ENCODE data around the gene SLC66A1. TPM values are rescaled to one million over a fixed set of nuclear protein-coding genes. Genes with fewer than 3 reads are reported as not detected.

Gene SLC66A1
- total RNA-seq, 6 experiments from 2014 or later, result 8.4 to 20.6 (median 11.2) TPM

- DNase-seq (no peak), ATAC-seq (no peak)
- no peaks in the 10 kb centered on the region for H3K27me3 ChIP-seq
- H3K36me3 ChIP-seq, result peaks cover 0 to 14% (median 0%) of the 10 kb centered on the region in 4 donors
- no peaks in the 10 kb centered on the region for H3K4me1 ChIP-seq
- 94% methylated on average over 8 of the region's 13 CpGs for WGBS (ENCODE audit: insufficient coverage, low coverage, low lambda C conversion rate, missing lambda C conversion rate)
- no peak for TF ChIP-seq POLR2A (IDR thresholded peaks at IDR 0.05)
- TF ChIP-seq, protein P1, sequence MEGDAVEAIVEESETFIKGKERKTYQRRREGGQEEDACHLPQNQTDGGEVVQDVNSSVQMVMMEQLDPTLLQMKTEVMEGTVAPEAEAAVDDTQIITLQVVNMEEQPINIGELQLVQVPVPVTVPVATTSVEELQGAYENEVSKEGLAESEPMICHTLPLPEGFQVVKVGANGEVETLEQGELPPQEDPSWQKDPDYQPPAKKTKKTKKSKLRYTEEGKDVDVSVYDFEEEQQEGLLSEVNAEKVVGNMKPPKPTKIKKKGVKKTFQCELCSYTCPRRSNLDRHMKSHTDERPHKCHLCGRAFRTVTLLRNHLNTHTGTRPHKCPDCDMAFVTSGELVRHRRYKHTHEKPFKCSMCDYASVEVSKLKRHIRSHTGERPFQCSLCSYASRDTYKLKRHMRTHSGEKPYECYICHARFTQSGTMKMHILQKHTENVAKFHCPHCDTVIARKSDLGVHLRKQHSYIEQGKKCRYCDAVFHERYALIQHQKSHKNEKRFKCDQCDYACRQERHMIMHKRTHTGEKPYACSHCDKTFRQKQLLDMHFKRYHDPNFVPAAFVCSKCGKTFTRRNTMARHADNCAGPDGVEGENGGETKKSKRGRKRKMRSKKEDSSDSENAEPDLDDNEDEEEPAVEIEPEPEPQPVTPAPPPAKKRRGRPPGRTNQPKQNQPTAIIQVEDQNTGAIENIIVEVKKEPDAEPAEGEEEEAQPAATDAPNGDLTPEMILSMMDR (IDR thresholded peaks at IDR 0.05), result no peak
- intact Hi-C loops (cut with DNase I), result no loop called here
- no peaks in the 10 kb centered on the region for H3K9me3 ChIP-seq
- no peak overlapping the region for H3K4me3 ChIP-seq
- no peak overlapping the region for H3K27ac ChIP-seq
These were observed 19.2 kb downstream of the SLC66A1 start for GRCh38 chr1:19331262-19331878.

- Histone ChIP-seq H3K27me3 (no peaks in the 10 kb centered on the region), H3K36me3 (peaks cover 0 to 9% (median 0%) of the 10 kb centered on the region in 4 donors), H3K4me1 (peaks cover 0 to 3% (median 0%) of the 10 kb centered on the region in 4 donors), H3K9me3 (no peaks in the 10 kb centered on the region), H3K27ac (no peak overlapping the region), H3K4me3 (no peak overlapping the region)
- DNase-seq (no peak), ATAC-seq (no peak)
- TF ChIP-seq, protein P1 (IDR thresholded peaks at IDR 0.05), result no peak
- TF ChIP-seq POLR2A (IDR thresholded peaks at IDR 0.05), result no peak
- 100% methylated on average over 1 of the region's 12 CpGs for WGBS (ENCODE audit: insufficient coverage, low coverage, low lambda C conversion rate, missing lambda C conversion rate)
- intact Hi-C loops (cut with DNase I), result no loop called here
These were observed 20.7 kb downstream of the SLC66A1 start for GRCh38 chr1:19332832-19333231.

DNA sequence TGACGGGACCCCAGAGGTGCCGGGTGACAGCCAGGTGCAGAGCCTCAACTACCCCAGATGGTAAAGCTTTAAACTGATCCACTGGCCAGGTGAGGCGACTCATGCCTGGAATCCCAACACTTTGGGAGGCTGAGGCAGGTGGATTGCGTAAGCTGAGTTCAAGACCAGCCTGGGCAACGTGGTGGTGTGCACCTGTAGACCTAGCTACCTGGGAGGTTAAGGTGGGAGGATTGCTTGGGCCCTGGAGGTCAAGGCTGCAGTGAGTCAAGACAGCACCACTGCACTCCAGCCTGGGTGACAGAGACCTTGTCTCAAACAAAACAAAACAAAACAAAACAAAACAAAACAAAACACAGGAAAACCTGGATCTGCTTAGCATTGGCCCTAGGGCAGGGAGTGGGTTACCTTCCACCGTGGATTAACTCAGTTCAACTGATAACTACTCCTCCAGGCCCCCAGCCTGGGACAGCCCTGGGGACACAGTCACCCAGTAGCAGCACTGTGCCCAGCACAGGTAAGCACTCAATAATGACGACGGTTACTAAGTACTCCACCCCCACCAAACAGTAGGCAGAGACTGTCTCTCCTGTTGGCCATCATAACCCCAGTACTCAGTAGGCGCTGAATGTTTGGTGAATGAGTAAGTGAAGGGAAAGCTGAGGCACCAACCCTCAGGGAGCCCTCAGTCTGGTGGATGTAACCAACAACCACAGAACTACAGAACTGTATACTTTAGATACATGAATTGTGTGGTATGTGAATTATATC lies 21.6 kb downstream of the SLC66A1 start:
- Histone ChIP-seq H3K27ac (no peak overlapping the region), H3K27me3 (no peaks in the 10 kb centered on the region), H3K4me3 (no peak overlapping the region), H3K4me1 (peaks cover 0 to 4% (median 0%) of the 10 kb centered on the region in 4 donors), H3K9me3 (no peaks in the 10 kb centered on the region), H3K36me3 (peaks cover 0 to under 1% (median 0%) of the 10 kb centered on the region in 4 donors)
- TF ChIP-seq, protein P1 (IDR thresholded peaks at IDR 0.05), result no peak
- TF ChIP-seq POLR2A (IDR thresholded peaks at IDR 0.05), result no peak
- intact Hi-C loops (cut with DNase I), result no loop called here
- ATAC-seq, result no peak
- 62% methylated on average over 5 of the region's 9 CpGs for WGBS (ENCODE audit: insufficient coverage, low coverage, low lambda C conversion rate, missing lambda C conversion rate)
- DNase-seq, result no peak

- ATAC-seq (peak in 1 of 4 donors; percentile 27), DNase-seq (no peak)
- peaks cover 0 to 5% (median 2%) of the 10 kb centered on the region in 4 donors for H3K4me1 ChIP-seq
- H3K27me3 ChIP-seq, result no peaks in the 10 kb centered on the region
- no peak overlapping the region for H3K4me3 ChIP-seq
- no peak overlapping the region for H3K27ac ChIP-seq
- H3K36me3 ChIP-seq, result no peaks in the 10 kb centered on the region
- H3K9me3 ChIP-seq, result no peaks in the 10 kb centered on the region
- TF ChIP-seq, protein P1 (IDR thresholded peaks at IDR 0.05), result no peak
- TF ChIP-seq POLR2A (IDR thresholded peaks at IDR 0.05), result no peak
- WGBS (ENCODE audit: insufficient coverage, low coverage, low lambda C conversion rate, missing lambda C conversion rate), result no CpG with 5 or more reads among the region's 7 CpGs
- intact Hi-C loops (cut with DNase I), result no loop called here
These were observed 24.4 kb downstream of the SLC66A1 start for GRCh38 chr1:19336543-19336942.
